ENCODE results near the gene DIDO1.

DIDO1 gene

GRCh38 chr20:62840244-62841197 lies 85.8 kb downstream of the DIDO1 start:
- no peaks in the 10 kb centered on the region for H3K27me3 ChIP-seq (ENCODE audit: insufficient read depth, low read depth)
- no peak overlapping the region for H2AFZ ChIP-seq (ENCODE audit: low read depth)
- H3K4me2 ChIP-seq = no peak overlapping the region
- no peak overlapping the region for H3K27ac ChIP-seq
- no peak overlapping the region for H3K9ac ChIP-seq
- H3K36me3 ChIP-seq (ENCODE audit: insufficient read depth) = no peaks in the 10 kb centered on the region; the same call in 1 of the 2 replicates
- peaks cover 22% of the 10 kb centered on the region for H3K4me1 ChIP-seq (ENCODE audit: low read depth, poor library complexity, severe bottlenecking)
- no peaks in the 10 kb centered on the region for H3K79me2 ChIP-seq (ENCODE audit: insufficient read depth, low read depth)
- H3K4me3 ChIP-seq (IDR thresholded peaks at IDR 0.05; ENCODE audit: insufficient read depth, low read depth, low read length) = no peak overlapping the region
- TF ChIP-seq, protein P1, sequence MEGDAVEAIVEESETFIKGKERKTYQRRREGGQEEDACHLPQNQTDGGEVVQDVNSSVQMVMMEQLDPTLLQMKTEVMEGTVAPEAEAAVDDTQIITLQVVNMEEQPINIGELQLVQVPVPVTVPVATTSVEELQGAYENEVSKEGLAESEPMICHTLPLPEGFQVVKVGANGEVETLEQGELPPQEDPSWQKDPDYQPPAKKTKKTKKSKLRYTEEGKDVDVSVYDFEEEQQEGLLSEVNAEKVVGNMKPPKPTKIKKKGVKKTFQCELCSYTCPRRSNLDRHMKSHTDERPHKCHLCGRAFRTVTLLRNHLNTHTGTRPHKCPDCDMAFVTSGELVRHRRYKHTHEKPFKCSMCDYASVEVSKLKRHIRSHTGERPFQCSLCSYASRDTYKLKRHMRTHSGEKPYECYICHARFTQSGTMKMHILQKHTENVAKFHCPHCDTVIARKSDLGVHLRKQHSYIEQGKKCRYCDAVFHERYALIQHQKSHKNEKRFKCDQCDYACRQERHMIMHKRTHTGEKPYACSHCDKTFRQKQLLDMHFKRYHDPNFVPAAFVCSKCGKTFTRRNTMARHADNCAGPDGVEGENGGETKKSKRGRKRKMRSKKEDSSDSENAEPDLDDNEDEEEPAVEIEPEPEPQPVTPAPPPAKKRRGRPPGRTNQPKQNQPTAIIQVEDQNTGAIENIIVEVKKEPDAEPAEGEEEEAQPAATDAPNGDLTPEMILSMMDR (conservative IDR thresholded peaks at IDR 0.05; ENCODE audit: low read depth, low read length) = no peak
- H4K20me1 ChIP-seq (ENCODE audit: insufficient read depth) = no peaks in the 10 kb centered on the region

DNA sequence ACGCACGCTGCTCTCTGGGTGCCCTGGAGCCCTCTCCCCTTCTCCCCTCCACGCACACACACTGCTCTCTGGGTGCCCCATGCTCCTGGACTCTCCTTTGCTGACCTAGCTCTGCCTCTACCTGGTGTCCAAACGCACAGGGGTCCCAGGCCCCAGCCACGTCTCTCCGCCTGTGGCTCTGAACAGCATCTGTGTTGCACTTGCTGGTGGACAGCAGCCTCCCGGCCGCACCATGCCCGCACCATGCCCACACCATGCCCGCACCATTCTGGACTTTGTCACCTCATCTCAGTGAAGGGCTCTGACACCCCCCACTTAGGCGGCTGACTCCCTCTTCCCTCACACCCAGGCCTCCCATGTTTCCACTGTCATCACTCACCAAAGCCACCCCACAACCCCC lies 86.5 kb downstream of the DIDO1 start:
- no peaks in the 10 kb centered on the region for H4K20me1 ChIP-seq (ENCODE audit: insufficient read depth)
- H3K9ac ChIP-seq = no peak overlapping the region
- H3K4me3 ChIP-seq (IDR thresholded peaks at IDR 0.05; ENCODE audit: insufficient read depth, low read depth, low read length) = no peak overlapping the region
- H3K36me3 ChIP-seq (ENCODE audit: insufficient read depth) = no peaks in the 10 kb centered on the region
- no peaks in the 10 kb centered on the region for H3K27me3 ChIP-seq (ENCODE audit: insufficient read depth, low read depth)
- H3K4me1 ChIP-seq (ENCODE audit: low read depth, poor library complexity, severe bottlenecking) = peaks cover 22% of the 10 kb centered on the region
- TF ChIP-seq, protein P1 (conservative IDR thresholded peaks at IDR 0.05; ENCODE audit: low read depth, low read length) = no peak
- no peak overlapping the region for H3K4me2 ChIP-seq
- H3K79me2 ChIP-seq (ENCODE audit: insufficient read depth, low read depth) = no peaks in the 10 kb centered on the region
- H3K27ac ChIP-seq = no peak overlapping the region
- no peak overlapping the region for H2AFZ ChIP-seq (ENCODE audit: low read depth)

DNA sequence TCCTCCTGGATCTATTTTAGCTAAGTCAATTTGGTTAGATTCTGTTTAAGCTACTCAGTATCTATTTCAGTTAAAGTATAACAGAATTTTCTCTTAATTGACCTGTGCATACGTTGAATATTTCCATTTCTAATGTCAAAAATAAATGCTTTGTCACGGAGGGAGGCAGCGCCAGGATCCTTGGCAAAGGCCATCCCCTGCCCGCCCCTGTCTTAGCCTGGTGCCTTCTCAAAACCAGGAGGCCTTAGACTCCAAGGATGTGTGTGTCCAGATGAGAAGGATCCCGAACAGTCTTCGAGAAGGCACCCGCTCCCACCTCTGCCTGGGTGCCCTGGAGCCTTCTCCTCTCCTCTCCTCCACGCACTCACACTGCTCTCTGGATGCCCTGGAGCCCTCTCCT lies 87.0 kb downstream of the DIDO1 start:
- peaks cover 28% of the 10 kb centered on the region for H3K4me1 ChIP-seq (ENCODE audit: low read depth, poor library complexity, severe bottlenecking)
- H2AFZ ChIP-seq (ENCODE audit: low read depth) = no peak overlapping the region
- no peaks in the 10 kb centered on the region for H3K36me3 ChIP-seq (ENCODE audit: insufficient read depth)
- H3K9ac ChIP-seq = peak overlapping the region; percentile 63; the same call in 1 of the 2 replicates
- H3K79me2 ChIP-seq (ENCODE audit: insufficient read depth, low read depth) = no peaks in the 10 kb centered on the region
- no peak overlapping the region for H3K4me3 ChIP-seq (IDR thresholded peaks at IDR 0.05; ENCODE audit: insufficient read depth, low read depth, low read length)
- TF ChIP-seq, protein P1 (conservative IDR thresholded peaks at IDR 0.05; ENCODE audit: low read depth, low read length) = no peak
- peak overlapping the region; percentile 75 for H3K4me2 ChIP-seq
- no peaks in the 10 kb centered on the region for H4K20me1 ChIP-seq (ENCODE audit: insufficient read depth)
- H3K27me3 ChIP-seq (ENCODE audit: insufficient read depth, low read depth) = no peaks in the 10 kb centered on the region
- peak overlapping the region; percentile 96 for H3K27ac ChIP-seq

GRCh38 chr20:62838128-62838891 lies 88.0 kb downstream of the DIDO1 start:
- H3K4me2 ChIP-seq = peak overlapping the region; percentile 75
- no peak overlapping the region for H3K4me3 ChIP-seq (IDR thresholded peaks at IDR 0.05; ENCODE audit: insufficient read depth, low read depth, low read length)
- H2AFZ ChIP-seq (ENCODE audit: low read depth) = peak overlapping the region; percentile 20; the same call in 1 of the 2 replicates
- no peaks in the 10 kb centered on the region for H3K79me2 ChIP-seq (ENCODE audit: insufficient read depth, low read depth)
- H3K4me1 ChIP-seq (ENCODE audit: low read depth, poor library complexity, severe bottlenecking) = peaks cover 37% of the 10 kb centered on the region
- H3K36me3 ChIP-seq (ENCODE audit: insufficient read depth) = no peaks in the 10 kb centered on the region
- H4K20me1 ChIP-seq (ENCODE audit: insufficient read depth) = no peaks in the 10 kb centered on the region
- H3K27ac ChIP-seq = peak overlapping the region; percentile 96
- TF ChIP-seq, protein P1 (conservative IDR thresholded peaks at IDR 0.05; ENCODE audit: low read depth, low read length) = no peak
- H3K27me3 ChIP-seq (ENCODE audit: insufficient read depth, low read depth) = no peaks in the 10 kb centered on the region
- peak overlapping the region; percentile 63; the same call in 1 of the 2 replicates for H3K9ac ChIP-seq
